Measurements from ENCODE around the gene APPL2. TPM values are rescaled to one million over a fixed set of nuclear protein-coding genes. Genes with fewer than 3 reads are reported as not detected.

Gene APPL2
- total RNA-seq, 1 donor from 2014 or later = 35.6 TPM

- DNase-seq = no peak
- Mint-ChIP-seq H3K9me3 (ENCODE audit: unreplicated experiment) (peaks cover 2% of the 10 kb centered on the region), H3K27ac (ENCODE audit: unreplicated experiment) (no peak overlapping the region), H3K36me3 (ENCODE audit: unreplicated experiment) (no peaks in the 10 kb centered on the region), H3K4me3 (ENCODE audit: unreplicated experiment) (no peak overlapping the region), H3K27me3 (ENCODE audit: unreplicated experiment) (peaks cover 2% of the 10 kb centered on the region), H3K4me1 (ENCODE audit: low read depth, unreplicated experiment) (peaks cover 22% of the 10 kb centered on the region)
- TF ChIP-seq, protein P1, sequence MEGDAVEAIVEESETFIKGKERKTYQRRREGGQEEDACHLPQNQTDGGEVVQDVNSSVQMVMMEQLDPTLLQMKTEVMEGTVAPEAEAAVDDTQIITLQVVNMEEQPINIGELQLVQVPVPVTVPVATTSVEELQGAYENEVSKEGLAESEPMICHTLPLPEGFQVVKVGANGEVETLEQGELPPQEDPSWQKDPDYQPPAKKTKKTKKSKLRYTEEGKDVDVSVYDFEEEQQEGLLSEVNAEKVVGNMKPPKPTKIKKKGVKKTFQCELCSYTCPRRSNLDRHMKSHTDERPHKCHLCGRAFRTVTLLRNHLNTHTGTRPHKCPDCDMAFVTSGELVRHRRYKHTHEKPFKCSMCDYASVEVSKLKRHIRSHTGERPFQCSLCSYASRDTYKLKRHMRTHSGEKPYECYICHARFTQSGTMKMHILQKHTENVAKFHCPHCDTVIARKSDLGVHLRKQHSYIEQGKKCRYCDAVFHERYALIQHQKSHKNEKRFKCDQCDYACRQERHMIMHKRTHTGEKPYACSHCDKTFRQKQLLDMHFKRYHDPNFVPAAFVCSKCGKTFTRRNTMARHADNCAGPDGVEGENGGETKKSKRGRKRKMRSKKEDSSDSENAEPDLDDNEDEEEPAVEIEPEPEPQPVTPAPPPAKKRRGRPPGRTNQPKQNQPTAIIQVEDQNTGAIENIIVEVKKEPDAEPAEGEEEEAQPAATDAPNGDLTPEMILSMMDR (IDR thresholded peaks at IDR 0.05; ENCODE audit: partially characterized antibody, unreplicated experiment) = no peak
These were observed 12.1 kb downstream of the APPL2 start for GRCh38 chr12:105223884-105224283.

- DNase-seq = no peak
- Mint-ChIP-seq H3K4me1 (ENCODE audit: low read depth, unreplicated experiment) (peaks cover 23% of the 10 kb centered on the region), H3K27me3 (ENCODE audit: unreplicated experiment) (peaks cover 2% of the 10 kb centered on the region), H3K36me3 (ENCODE audit: unreplicated experiment) (no peaks in the 10 kb centered on the region), H3K9me3 (ENCODE audit: unreplicated experiment) (peaks cover 2% of the 10 kb centered on the region), H3K4me3 (ENCODE audit: unreplicated experiment) (no peak overlapping the region), H3K27ac (ENCODE audit: unreplicated experiment) (no peak overlapping the region)
- TF ChIP-seq, protein P1 (IDR thresholded peaks at IDR 0.05; ENCODE audit: partially characterized antibody, unreplicated experiment) = no peak
These were observed 12.6 kb downstream of the APPL2 start for GRCh38 chr12:105223352-105223845.

- H3K27ac Mint-ChIP-seq (ENCODE audit: unreplicated experiment) = no peak overlapping the region
These were observed 13.1 kb downstream of the APPL2 start for GRCh38 chr12:105222726-105223351.

GRCh38 chr12:105222284-105222655, 13.7 kb downstream of the APPL2 start:
- H3K36me3 Mint-ChIP-seq (ENCODE audit: unreplicated experiment) = peaks cover 2% of the 10 kb centered on the region
- peaks cover 26% of the 10 kb centered on the region for H3K4me1 Mint-ChIP-seq (ENCODE audit: low read depth, unreplicated experiment)
- no peak for DNase-seq
- TF ChIP-seq, protein P1 (IDR thresholded peaks at IDR 0.05; ENCODE audit: partially characterized antibody, unreplicated experiment) = no peak
- H3K9me3 Mint-ChIP-seq (ENCODE audit: unreplicated experiment) = peaks cover 2% of the 10 kb centered on the region
- H3K4me3 Mint-ChIP-seq (ENCODE audit: unreplicated experiment) = no peak overlapping the region
- no peak overlapping the region for H3K27ac Mint-ChIP-seq (ENCODE audit: unreplicated experiment)
- H3K27me3 Mint-ChIP-seq (ENCODE audit: unreplicated experiment) = peaks cover 2% of the 10 kb centered on the region

More at GRCh38 chr12:105222726-105223351, 13.1 kb downstream of the APPL2 start:
- Mint-ChIP-seq H3K4me3 (ENCODE audit: unreplicated experiment) (no peak overlapping the region), H3K27me3 (ENCODE audit: unreplicated experiment) (peaks cover 2% of the 10 kb centered on the region), H3K9me3 (ENCODE audit: unreplicated experiment) (peaks cover 2% of the 10 kb centered on the region), H3K36me3 (ENCODE audit: unreplicated experiment) (no peaks in the 10 kb centered on the region), H3K4me1 (ENCODE audit: low read depth, unreplicated experiment) (peaks cover 26% of the 10 kb centered on the region)
- TF ChIP-seq, protein P1 (IDR thresholded peaks at IDR 0.05; ENCODE audit: partially characterized antibody, unreplicated experiment) = no peak
- no peak for DNase-seq

- Mint-ChIP-seq H3K4me1 (ENCODE audit: low read depth, unreplicated experiment) (peaks cover 26% of the 10 kb centered on the region), H3K4me3 (ENCODE audit: unreplicated experiment) (peak overlapping the region; percentile 26), H3K27me3 (ENCODE audit: unreplicated experiment) (peaks cover 2% of the 10 kb centered on the region), H3K9me3 (ENCODE audit: unreplicated experiment) (peaks cover 2% of the 10 kb centered on the region), H3K36me3 (ENCODE audit: unreplicated experiment) (peaks cover 5% of the 10 kb centered on the region), H3K27ac (ENCODE audit: unreplicated experiment) (no peak overlapping the region)
- peak; percentile 40 for DNase-seq
- TF ChIP-seq, protein P1 (IDR thresholded peaks at IDR 0.05; ENCODE audit: partially characterized antibody, unreplicated experiment) = no peak
These were observed 14.2 kb downstream of the APPL2 start for GRCh38 chr12:105221583-105222283.

Measured in glutamatergic neuron (in vitro differentiated cells).